Panc1 (cell line): ENCODE data around the gene PDE1C. TPM values are rescaled to one million over a fixed set of nuclear protein-coding genes. Genes with fewer than 3 reads are reported as not detected.

Source experiments
- ATAC-seq: fragments of 200-7000 bp; cut with Tn5 transposase; 2 replicates; pipeline ENCODE4 v1.9.1; 2020; ENCODE audit warnings: mild to moderate bottlenecking, moderate library complexity
- BruUV-seq: library from RNA; stranded (reverse); fragments of 400-500 nt; replicated peaks from 2 replicates; lab custom pipeline; 2021; lab: Mats Ljungman, UMichigan
- CTCF ChIA-PET: fragments of 300-600 bp; sonication (Branson Sonifier 250); formaldehyde crosslinking; loops from one replicate; lab custom pipeline; 2022; ENCODE audit warnings: antibody characterized with exemption; lab: Charles Lee
- POLR2A ChIA-PET: fragments of 300-600 bp; sonication (Branson Sonifier 250); formaldehyde crosslinking; loops from one replicate; lab custom pipeline; 2022; ENCODE audit warnings: antibody characterized with exemption; lab: Charles Lee
- DNase-seq: peaks from one replicate; pipeline ENCODE4 v3.0.0-alpha.2; 2010; ENCODE audit warnings: low read depth, low spot score
- H3K27ac ChIP-seq: 2 replicates; pipeline ENCODE4 v1.5.1; 2011; ENCODE audit warnings: mild to moderate bottlenecking, low read length, inconsistent platforms
- H3K27me3 ChIP-seq: fragments of 200-500 bp; sonication (Bioruptor generic); 2 replicates; pipeline ENCODE4 v1.6.0; 2014; ENCODE audit warnings: low read length, inconsistent platforms; ENCODE audit not compliant: control insufficient read depth, insufficient read depth
- H3K36me3 ChIP-seq: fragments of 200-500 bp; sonication (Bioruptor generic); 2 replicates; pipeline ENCODE4 v1.5.1; 2014; ENCODE audit warnings: inconsistent platforms, mild to moderate bottlenecking, low read length, moderate library complexity; ENCODE audit not compliant: control insufficient read depth, insufficient read depth
- H3K4me1 ChIP-seq: 2 replicates; pipeline ENCODE4 v1.5.1; 2011; ENCODE audit warnings: inconsistent platforms, mild to moderate bottlenecking, low read length, moderate library complexity; ENCODE audit not compliant: control insufficient read depth, insufficient read depth
- H3K4me3 ChIP-seq, 2 experiments: 2 replicates each; pipeline ENCODE4 v1.5.1; 2011 to 2012; ENCODE audit warnings: low read depth in 2 of 2, low read length in 2 of 2, mild to moderate bottlenecking in 2 of 2, inconsistent platforms in 1 of 2, moderate library complexity in 1 of 2
- H3K9me3 ChIP-seq: fragments of 200-500 bp; sonication (Bioruptor generic); 2 replicates; pipeline ENCODE4 v1.5.1; 2014; ENCODE audit warnings: low read depth, mild to moderate bottlenecking, inconsistent platforms, low read length, moderate library complexity; ENCODE audit not compliant: control insufficient read depth, insufficient read depth
- POLR2AphosphoS5 ChIP-seq: IDR thresholded peaks from 2 replicates; pipeline ENCODE4 v1.6.1; 2012; ENCODE audit warnings: mild to moderate bottlenecking, low read depth, low read length, moderate library complexity
- SIN3A ChIP-seq: IDR thresholded peaks from 2 replicates; pipeline ENCODE4 v1.6.1; 2012; ENCODE audit warnings: low read depth, mild to moderate bottlenecking, low read length, moderate library complexity, borderline replicate concordance; ENCODE audit not compliant: insufficient read depth
- TCF7L2 ChIP-seq: IDR thresholded peaks from 2 replicates; pipeline ENCODE4 v1.6.1; 2011; ENCODE audit warnings: mild to moderate bottlenecking, low read depth, low read length, inconsistent platforms
- in situ Hi-C: cut with HindIII; loops from 2 replicates; pipeline ENCODE4 v1.10.0; 2016; ENCODE audit warnings: low sequenced_read_pairs, low pct_unique_long_range_greater_than_20kb
- intact Hi-C: fragments of 100-400 bp; cut with micrococcal nuclease; formaldehyde crosslinking; loops from one replicate; pipeline ENCODE4 v1.10.0; 2022; ENCODE audit not compliant: unreplicated experiment
- total RNA-seq: library from RNA; stranded (reverse); gene quantifications from one replicate; pipeline ENCODE4 v1.2.1, GENCODE V29; 2021; ENCODE audit not compliant: unreplicated experiment
- TF ChIP-seq, protein P1 (sequence below): fragments of 450-650 bp; IDR thresholded peaks from 2 replicates; pipeline ENCODE4 v1.5.1; 2017; ENCODE audit warnings: mild to moderate bottlenecking
- TF ChIP-seq, protein P2 (sequence below), 2 experiments: IDR thresholded peaks; 2 replicates each; pipeline ENCODE4 v1.6.1; 2011 to 2012; ENCODE audit warnings: low read depth in 2 of 2, control low read depth in 1 of 2, low read length in 1 of 2, mild to moderate bottlenecking in 1 of 2, moderate library complexity in 1 of 2; ENCODE audit not compliant: insufficient read depth in 1 of 2

Gene PDE1C
- total RNA-seq, 1 experiment from 2014 or later = not detected

DNA sequence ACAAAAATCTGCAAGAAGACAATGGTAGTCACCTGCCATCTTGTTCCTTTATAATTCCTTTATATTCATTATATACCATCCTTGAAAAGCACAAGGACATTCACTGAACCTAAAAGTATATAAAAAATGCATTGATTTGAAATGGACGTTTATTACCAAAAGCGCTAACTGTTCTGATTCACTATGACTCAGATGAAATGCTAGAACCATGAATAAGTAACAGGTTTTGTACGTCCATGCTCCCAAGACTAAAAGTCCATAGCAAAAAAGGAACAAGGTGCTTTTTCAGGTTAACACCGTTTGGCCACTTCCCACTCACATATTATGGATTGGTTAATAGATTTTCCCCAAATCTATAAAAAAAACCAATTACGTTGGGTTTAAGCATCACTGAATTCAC, 273.8 kb downstream of the PDE1C start:
- TF ChIP-seq, protein P1, sequence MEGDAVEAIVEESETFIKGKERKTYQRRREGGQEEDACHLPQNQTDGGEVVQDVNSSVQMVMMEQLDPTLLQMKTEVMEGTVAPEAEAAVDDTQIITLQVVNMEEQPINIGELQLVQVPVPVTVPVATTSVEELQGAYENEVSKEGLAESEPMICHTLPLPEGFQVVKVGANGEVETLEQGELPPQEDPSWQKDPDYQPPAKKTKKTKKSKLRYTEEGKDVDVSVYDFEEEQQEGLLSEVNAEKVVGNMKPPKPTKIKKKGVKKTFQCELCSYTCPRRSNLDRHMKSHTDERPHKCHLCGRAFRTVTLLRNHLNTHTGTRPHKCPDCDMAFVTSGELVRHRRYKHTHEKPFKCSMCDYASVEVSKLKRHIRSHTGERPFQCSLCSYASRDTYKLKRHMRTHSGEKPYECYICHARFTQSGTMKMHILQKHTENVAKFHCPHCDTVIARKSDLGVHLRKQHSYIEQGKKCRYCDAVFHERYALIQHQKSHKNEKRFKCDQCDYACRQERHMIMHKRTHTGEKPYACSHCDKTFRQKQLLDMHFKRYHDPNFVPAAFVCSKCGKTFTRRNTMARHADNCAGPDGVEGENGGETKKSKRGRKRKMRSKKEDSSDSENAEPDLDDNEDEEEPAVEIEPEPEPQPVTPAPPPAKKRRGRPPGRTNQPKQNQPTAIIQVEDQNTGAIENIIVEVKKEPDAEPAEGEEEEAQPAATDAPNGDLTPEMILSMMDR = no peak
- no peak for TF ChIP-seq SIN3A
- TF ChIP-seq, protein P2, sequence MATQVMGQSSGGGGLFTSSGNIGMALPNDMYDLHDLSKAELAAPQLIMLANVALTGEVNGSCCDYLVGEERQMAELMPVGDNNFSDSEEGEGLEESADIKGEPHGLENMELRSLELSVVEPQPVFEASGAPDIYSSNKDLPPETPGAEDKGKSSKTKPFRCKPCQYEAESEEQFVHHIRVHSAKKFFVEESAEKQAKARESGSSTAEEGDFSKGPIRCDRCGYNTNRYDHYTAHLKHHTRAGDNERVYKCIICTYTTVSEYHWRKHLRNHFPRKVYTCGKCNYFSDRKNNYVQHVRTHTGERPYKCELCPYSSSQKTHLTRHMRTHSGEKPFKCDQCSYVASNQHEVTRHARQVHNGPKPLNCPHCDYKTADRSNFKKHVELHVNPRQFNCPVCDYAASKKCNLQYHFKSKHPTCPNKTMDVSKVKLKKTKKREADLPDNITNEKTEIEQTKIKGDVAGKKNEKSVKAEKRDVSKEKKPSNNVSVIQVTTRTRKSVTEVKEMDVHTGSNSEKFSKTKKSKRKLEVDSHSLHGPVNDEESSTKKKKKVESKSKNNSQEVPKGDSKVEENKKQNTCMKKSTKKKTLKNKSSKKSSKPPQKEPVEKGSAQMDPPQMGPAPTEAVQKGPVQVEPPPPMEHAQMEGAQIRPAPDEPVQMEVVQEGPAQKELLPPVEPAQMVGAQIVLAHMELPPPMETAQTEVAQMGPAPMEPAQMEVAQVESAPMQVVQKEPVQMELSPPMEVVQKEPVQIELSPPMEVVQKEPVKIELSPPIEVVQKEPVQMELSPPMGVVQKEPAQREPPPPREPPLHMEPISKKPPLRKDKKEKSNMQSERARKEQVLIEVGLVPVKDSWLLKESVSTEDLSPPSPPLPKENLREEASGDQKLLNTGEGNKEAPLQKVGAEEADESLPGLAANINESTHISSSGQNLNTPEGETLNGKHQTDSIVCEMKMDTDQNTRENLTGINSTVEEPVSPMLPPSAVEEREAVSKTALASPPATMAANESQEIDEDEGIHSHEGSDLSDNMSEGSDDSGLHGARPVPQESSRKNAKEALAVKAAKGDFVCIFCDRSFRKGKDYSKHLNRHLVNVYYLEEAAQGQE (IDR thresholded peaks at IDR 0.05; ENCODE audit: insufficient read depth in 1 of 2, low read depth in 2 of 2, low read length in 1 of 2) = no peak
- no peak for TF ChIP-seq POLR2AphosphoS5
- no peak for TF ChIP-seq TCF7L2
- DNase-seq = no peak
- no peaks in the 10 kb centered on the region for H3K9me3 ChIP-seq
- no peaks in the 10 kb centered on the region for H3K4me1 ChIP-seq
- ATAC-seq = no peak
- BruUV-seq = no TSS peak
- in situ Hi-C loops (no loop called here), intact Hi-C loops (no loop called here)
- no peaks in the 10 kb centered on the region for H3K27me3 ChIP-seq
- CTCF ChIA-PET = no interaction called here
- no peak overlapping the region for H3K4me3 ChIP-seq
- no peak overlapping the region for H3K27ac ChIP-seq
- no peaks in the 10 kb centered on the region for H3K36me3 ChIP-seq
- POLR2A ChIA-PET = no interaction called here

DNA sequence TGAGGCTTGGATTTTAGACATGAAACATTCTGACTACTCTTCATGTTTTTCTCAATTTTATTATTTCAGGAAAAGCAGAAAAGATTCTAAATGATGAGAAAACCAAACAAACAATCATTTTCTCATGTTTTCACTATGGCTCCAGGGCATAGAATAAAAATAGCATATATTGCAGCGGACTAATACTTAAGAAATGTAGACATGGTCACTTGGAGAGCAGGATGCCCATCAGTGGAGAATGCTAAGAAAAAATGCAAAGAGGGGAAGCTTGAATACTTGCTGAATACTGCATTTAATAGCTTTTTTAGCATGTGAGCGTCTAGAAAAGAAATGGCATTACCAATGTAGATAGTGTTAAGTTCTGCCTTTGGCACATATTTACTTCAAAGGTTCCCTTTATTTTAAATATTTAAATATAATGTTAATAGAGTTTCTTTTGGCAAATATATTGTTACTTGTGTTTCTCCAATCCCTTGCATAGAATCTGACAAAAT, 275.3 kb downstream of the PDE1C start:
- no peaks in the 10 kb centered on the region for H3K36me3 ChIP-seq
- no peak for ATAC-seq
- ChIA-PET CTCF (no interaction called here), POLR2A (no interaction called here)
- in situ Hi-C loops = no loop called here
- intact Hi-C loops = no loop called here
- no peaks in the 10 kb centered on the region for H3K4me1 ChIP-seq
- no peak for DNase-seq
- no TSS peak for BruUV-seq
- H3K9me3 ChIP-seq = no peaks in the 10 kb centered on the region
- TF ChIP-seq SIN3A = no peak
- TF ChIP-seq, protein P2 (IDR thresholded peaks at IDR 0.05; ENCODE audit: insufficient read depth in 1 of 2, low read depth in 2 of 2, low read length in 1 of 2) = no peak
- TF ChIP-seq, protein P1 = no peak
- TF ChIP-seq TCF7L2 = no peak
- TF ChIP-seq POLR2AphosphoS5 = no peak
- H3K27me3 ChIP-seq = no peaks in the 10 kb centered on the region
- H3K4me3 ChIP-seq = no peak overlapping the region
- H3K27ac ChIP-seq = no peak overlapping the region
